Measurements from ENCODE around the gene FEM1B. TPM values are rescaled to one million over a fixed set of nuclear protein-coding genes. Genes with fewer than 3 reads are reported as not detected.

FEM1B gene
- total RNA-seq, 1 experiment from 2014 or later: 22.1 TPM

- POLR2A ChIA-PET (ENCODE audit: unreplicated experiment): no interaction called here
- peaks cover 6% of the 10 kb centered on the region; the same call in 1 of the 2 replicates for H3K27me3 ChIP-seq (ENCODE audit: low read length)
- no peaks in the 10 kb centered on the region for H4K20me1 ChIP-seq (ENCODE audit: low read length)
- no peak overlapping the region for H3K9ac ChIP-seq (ENCODE audit: low read length)
- H3K9me3 ChIP-seq (ENCODE audit: low read length): no peaks in the 10 kb centered on the region
- H3K4me2 ChIP-seq (ENCODE audit: low read length): no peak overlapping the region
- H3K36me3 ChIP-seq (ENCODE audit: low read depth, low read length): no peaks in the 10 kb centered on the region
- H3K4me3 ChIP-seq (ENCODE audit: low read length): no peak overlapping the region
- CTCF ChIA-PET: no interaction called here
- intact Hi-C loops (cut with micrococcal nuclease): no loop called here
- TF ChIP-seq EZH2 (IDR thresholded peaks at IDR 0.05; ENCODE audit: low read length, unreplicated experiment): no peak
- no peak for TF ChIP-seq CTCF (conservative IDR thresholded peaks at IDR 0.05; ENCODE audit: low read depth, low read length)
- TF ChIP-seq EZH2phosphoT487 (IDR thresholded peaks at IDR 0.05; ENCODE audit: borderline replicate concordance, low read length): no peak
- H3K79me2 ChIP-seq (ENCODE audit: low read length): no peaks in the 10 kb centered on the region
- DNase-seq (no peak), ATAC-seq (no peak)
- no peaks in the 10 kb centered on the region for H3K4me1 ChIP-seq (ENCODE audit: insufficient read depth, low read length)
- BruUV-seq (replicated peaks): no TSS peak
- H3K9me2 ChIP-seq (replicated peaks; ENCODE audit: low read length): no peaks in the 10 kb centered on the region
- no peak overlapping the region for H2AFZ ChIP-seq (ENCODE audit: low read length)
- H3K27ac ChIP-seq (ENCODE audit: low read length): no peak overlapping the region
- no peaks in the 10 kb centered on the region for H3F3A ChIP-seq (ENCODE audit: low read length, unreplicated experiment)
These were observed 53.4 kb downstream of the FEM1B start for GRCh38 chr15:68330901-68331300.

GRCh38 chr15:68332266-68332665 is 54.7 kb downstream of the FEM1B start:
- Histone ChIP-seq H3K27ac (ENCODE audit: low read length) (no peak overlapping the region), H2AFZ (ENCODE audit: low read length) (no peak overlapping the region), H3K4me1 (ENCODE audit: insufficient read depth, low read length) (no peaks in the 10 kb centered on the region)

More at GRCh38 chr15:68332266-68332665, 54.7 kb downstream of the FEM1B start:
- ChIA-PET POLR2A (ENCODE audit: unreplicated experiment) (no interaction called here), CTCF (no interaction called here)
- ATAC-seq (no peak), DNase-seq (no peak)
- H3K9ac ChIP-seq (ENCODE audit: low read length): no peak overlapping the region
- H3K79me2 ChIP-seq (ENCODE audit: low read length): no peaks in the 10 kb centered on the region
- no peak overlapping the region for H3K4me3 ChIP-seq (ENCODE audit: low read length)
- H3K4me2 ChIP-seq (ENCODE audit: low read length): no peak overlapping the region
- H3K27me3 ChIP-seq (ENCODE audit: low read length): peaks cover 6% of the 10 kb centered on the region; the same call in 1 of the 2 replicates
- no peak for TF ChIP-seq EZH2phosphoT487 (IDR thresholded peaks at IDR 0.05; ENCODE audit: borderline replicate concordance, low read length)
- no peak for TF ChIP-seq EZH2 (IDR thresholded peaks at IDR 0.05; ENCODE audit: low read length, unreplicated experiment)
- TF ChIP-seq CTCF (conservative IDR thresholded peaks at IDR 0.05; ENCODE audit: low read depth, low read length): no peak
- no peaks in the 10 kb centered on the region for H3K9me2 ChIP-seq (replicated peaks; ENCODE audit: low read length)
- no TSS peak for BruUV-seq (replicated peaks)
- no peaks in the 10 kb centered on the region for H3F3A ChIP-seq (ENCODE audit: low read length, unreplicated experiment)
- intact Hi-C loops (cut with micrococcal nuclease): no loop called here
- no peaks in the 10 kb centered on the region for H3K36me3 ChIP-seq (ENCODE audit: low read depth, low read length)
- H3K9me3 ChIP-seq (ENCODE audit: low read length): no peaks in the 10 kb centered on the region
- no peaks in the 10 kb centered on the region for H4K20me1 ChIP-seq (ENCODE audit: low read length)

Data from PC-3 (cell line).